ENCODE results near the gene C1orf105. TPM values are rescaled to one million over a fixed set of nuclear protein-coding genes. Genes with fewer than 3 reads are reported as not detected.

C1orf105 gene
- total and polyA plus RNA-seq, 2 of the 8 experiments (the other 6 are each of a cell fraction or from before 2014, with no cell fraction given) = not detected

DNA sequence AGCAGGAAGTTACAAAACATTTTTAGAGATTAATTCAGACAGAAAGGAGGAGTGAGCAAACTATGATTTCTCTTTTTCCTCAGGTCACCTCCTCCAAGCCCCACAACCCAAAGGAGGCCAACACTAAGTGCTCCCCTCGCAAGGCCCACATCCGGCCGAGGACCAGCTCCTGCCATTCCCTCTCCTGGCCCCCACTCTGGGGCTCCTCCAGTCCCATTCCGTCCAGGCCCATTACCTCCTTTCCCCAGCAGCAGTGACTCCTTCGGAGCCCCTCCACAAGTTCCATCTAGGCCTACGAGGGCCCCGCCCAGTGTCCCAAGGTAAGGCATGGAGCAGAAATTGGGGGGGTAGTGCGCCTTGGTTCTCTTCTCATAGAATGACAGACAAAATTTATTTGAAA lies 32.0 kb upstream of the C1orf105 start:
- POLR2A ChIA-PET (ENCODE audit: partially characterized antibody) = no interaction called here
- WGBS, 2 experiments (ENCODE audit: extremely low coverage in 1 of 2, insufficient coverage in 1 of 2, insufficient read length in 1 of 2, insufficient replicate concordance in 2 of 2, low coverage in 1 of 2, low lambda C conversion rate in 2 of 2, missing lambda C conversion rate in 1 of 2) = 98% methylated on average over 8 of the region's 8 CpGs; no CpG with 5 or more reads in 1 of the 2 experiments
- TF ChIP-seq TEAD4 (IDR thresholded peaks at IDR 0.05; ENCODE audit: low read depth, low read length) (no peak), PHF8 (conservative IDR thresholded peaks at IDR 0.05; ENCODE audit: low read depth, low read length) (no peak)

More for the DNA sequence above, 32.0 kb upstream of the C1orf105 start:
- Histone ChIP-seq H3K9me3 (ENCODE audit: insufficient read depth in 2 of 2, low read depth in 1 of 2, low read length in 1 of 2) (no peaks in the 10 kb centered on the region), H3K4me3 (ENCODE audit: extremely low read depth in 1 of 4, insufficient read depth in 2 of 4, low read depth in 3 of 4, low read length in 4 of 4) (no peak overlapping the region), H2BK120ac (replicated peaks; ENCODE audit: low read depth, low read length) (no peak overlapping the region), H2BK20ac (ENCODE audit: low read length) (no peak overlapping the region), H4K8ac (ENCODE audit: extremely low read depth, insufficient read depth, low read length) (no peak overlapping the region), H3K27me3 (replicated peaks in 1 of 4; ENCODE audit: control insufficient read depth in 3 of 4, extremely low read depth in 1 of 4, insufficient read depth in 3 of 4, low read length in 3 of 4) (no peaks in the 10 kb centered on the region), H3K56ac (replicated peaks; ENCODE audit: insufficient read length, low read depth, low read length) (no peak overlapping the region), H3K36me3 (ENCODE audit: control insufficient read depth in 2 of 4, insufficient read depth in 4 of 4, low read length in 3 of 4) (no peaks in the 10 kb centered on the region), H2AK5ac (ENCODE audit: low read depth, low read length) (no peak overlapping the region), H4K91ac (replicated peaks; ENCODE audit: insufficient read length, low read length) (no peak overlapping the region), H3K14ac (ENCODE audit: insufficient read length) (no peak overlapping the region), H2BK5ac (ENCODE audit: low read depth, low read length) (no peak overlapping the region), H3K4me2 (ENCODE audit: insufficient read depth in 1 of 2, low read depth in 2 of 2, low read length in 2 of 2) (no peak overlapping the region), H3K79me1 (ENCODE audit: low read depth, low read length) (no peaks in the 10 kb centered on the region), H3K79me2 (ENCODE audit: control insufficient read depth in 1 of 2, insufficient read depth in 2 of 2, low read length in 2 of 2) (no peaks in the 10 kb centered on the region), H2BK15ac (ENCODE audit: low read length) (no peak overlapping the region), H2BK12ac (ENCODE audit: low read depth, low read length) (no peak overlapping the region), H3K18ac (ENCODE audit: extremely low read depth, low read length) (no peak overlapping the region), H2AFZ (ENCODE audit: low read length) (no peak overlapping the region), H3K27ac (ENCODE audit: low read depth, low read length) (no peak overlapping the region), H4K5ac (ENCODE audit: insufficient read length, low read depth, low read length) (no peak overlapping the region), H4K20me1 (replicated peaks in 1 of 2; ENCODE audit: control insufficient read depth in 1 of 2, insufficient read depth in 2 of 2, low read length in 2 of 2) (no peaks in the 10 kb centered on the region), H3K23me2 (ENCODE audit: low read depth, low read length) (no peaks in the 10 kb centered on the region), H3K4ac (replicated peaks; ENCODE audit: insufficient read length, low read depth, low read length) (no peak overlapping the region), H3K4me1 (replicated peaks in 1 of 4; ENCODE audit: control insufficient read depth in 3 of 4, insufficient read depth in 4 of 4, low read length in 3 of 4) (peaks cover 2 to 13% (median 6%) of the 10 kb centered on the region in 4 experiments; a peak in 6 of 7 replicates), H3K9ac (replicated peaks in 1 of 4; ENCODE audit: extremely low read depth in 1 of 4, low read depth in 3 of 4, low read length in 3 of 4) (no peak overlapping the region), H3K23ac (ENCODE audit: insufficient read length) (no peak overlapping the region)
- DNase-seq (ENCODE audit: low read depth in 1 of 2, low spot score in 2 of 2) (no peak), FAIRE-seq (no peak)
- CTCF ChIA-PET (ENCODE audit: partially characterized antibody) = no interaction called here
